Hepatocyte (in vitro differentiated cells): ENCODE data around the gene IKZF1. TPM values are rescaled to one million over a fixed set of nuclear protein-coding genes. Genes with fewer than 3 reads are reported as not detected.

Source experiments
- DNase-seq: peaks from one replicate; pipeline ENCODE4 v3.0.0-alpha.2; 2016; ENCODE audit warnings: low spot score
- H2AFZ ChIP-seq: fragments of 200-600 bp; sonication (generic); 2 replicates; pipeline ENCODE4 v1.6.0; 2016; ENCODE audit warnings: antibody characterized with exemption, mild to moderate bottlenecking
- H3K27ac ChIP-seq: fragments of 200-600 bp; sonication (generic); 2 replicates; pipeline ENCODE4 v1.5.1; 2016; ENCODE audit warnings: mild to moderate bottlenecking
- H3K27me3 ChIP-seq: fragments of 200-600 bp; sonication (generic); 2 replicates; pipeline ENCODE4 v1.6.1; 2016
- H3K36me3 ChIP-seq: fragments of 200-600 bp; sonication (generic); replicated peaks from 2 replicates; pipeline ENCODE4 v1.5.1; 2016; ENCODE audit warnings: low read depth; ENCODE audit not compliant: insufficient read depth
- H3K4me1 ChIP-seq: fragments of 200-600 bp; sonication (generic); 2 replicates; pipeline ENCODE4 v1.5.1; 2016; ENCODE audit warnings: mild to moderate bottlenecking, moderate library complexity; ENCODE audit not compliant: insufficient read depth
- H3K4me2 ChIP-seq: fragments of 200-600 bp; sonication (generic); 2 replicates; pipeline ENCODE4 v1.6.0; 2016
- H3K4me3 ChIP-seq: fragments of 200-600 bp; sonication (generic); 2 replicates; pipeline ENCODE4 v1.5.1; 2016; ENCODE audit warnings: mild to moderate bottlenecking
- H3K79me2 ChIP-seq: fragments of 200-600 bp; sonication (generic); 2 replicates; pipeline ENCODE4 v1.6.0; 2017; ENCODE audit warnings: mild to moderate bottlenecking
- H3K9me2 ChIP-seq: fragments of 200-600 bp; sonication (generic); replicated peaks from 2 replicates; pipeline ENCODE4 v1.6.0; 2017; ENCODE audit warnings: mild to moderate bottlenecking; ENCODE audit not compliant: insufficient read depth
- H3K9me3 ChIP-seq: fragments of 200-600 bp; sonication (generic); 2 replicates; pipeline ENCODE4 v1.5.1; 2016; ENCODE audit warnings: low read depth, mild to moderate bottlenecking
- H4K20me1 ChIP-seq: fragments of 200-600 bp; sonication (generic); 2 replicates; pipeline ENCODE4 v1.6.0; 2016; ENCODE audit warnings: mild to moderate bottlenecking; ENCODE audit not compliant: insufficient read depth, poor library complexity, severe bottlenecking
- EZH2 ChIP-seq: fragments of 200-600 bp; sonication (generic); IDR thresholded peaks from 2 replicates; pipeline ENCODE4 v1.6.1; 2016; ENCODE audit warnings: antibody characterized with exemption, mild to moderate bottlenecking, borderline replicate concordance
- EZH2phosphoT487 ChIP-seq: fragments of 200-600 bp; sonication (generic); IDR thresholded peaks from one replicate; pipeline ENCODE4 v1.6.1; 2018; ENCODE audit warnings: antibody characterized with exemption, mild to moderate bottlenecking, low read depth, moderate library complexity; ENCODE audit not compliant: unreplicated experiment, severe bottlenecking
- WGBS: methylation state at CpG from one replicate; pipeline ENCODE4 v1.1.6; 2016; ENCODE audit warnings: low lambda C conversion rate; ENCODE audit errors: missing lambda C conversion rate; 5-methylcytosine and 5-hydroxymethylcytosine counted together
- polyA plus RNA-seq: library from polyadenylated mRNA; unstranded; fragments of >200 nt; fragmentation: Nextera tagmentation; extraction: Ambion mirVana; gene quantifications from 2 replicates; pipeline ENCODE4 v1.2.1, GENCODE V29; 2016
- total RNA-seq: library from RNA; depleted of rRNA; stranded (reverse); fragments of >200 nt; gene quantifications from 2 replicates; pipeline ENCODE4 v1.2.3, GENCODE V29; 2014
- TF ChIP-seq, protein P1 (sequence below): fragments of 200-600 bp; sonication (generic); IDR thresholded peaks from 2 replicates; pipeline ENCODE4 v1.5.1; 2016; ENCODE audit warnings: antibody characterized with exemption, mild to moderate bottlenecking; ENCODE audit not compliant: poor library complexity

Gene IKZF1
- total and polyA plus RNA-seq, 2 experiments from 2014 or later, result 0.16 to 0.47 TPM

GRCh38 chr7:50268990-50269389, 35.5 kb upstream of the IKZF1 start:
- Histone ChIP-seq H3K4me3 (no peak overlapping the region), H3K9me3 (no peaks in the 10 kb centered on the region), H3K27ac (no peak overlapping the region), H3K4me2 (no peak overlapping the region), H3K27me3 (no peaks in the 10 kb centered on the region), H3K4me1 (no peaks in the 10 kb centered on the region), H3K9me2 (no peaks in the 10 kb centered on the region), H4K20me1 (no peaks in the 10 kb centered on the region), H2AFZ (no peak overlapping the region), H3K36me3 (no peaks in the 10 kb centered on the region), H3K79me2 (no peaks in the 10 kb centered on the region)
- WGBS, result 92% methylated on average over 3 of the region's 3 CpGs
- no peak for DNase-seq
- TF ChIP-seq EZH2 (no peak), EZH2phosphoT487 (no peak)
- TF ChIP-seq, protein P1, sequence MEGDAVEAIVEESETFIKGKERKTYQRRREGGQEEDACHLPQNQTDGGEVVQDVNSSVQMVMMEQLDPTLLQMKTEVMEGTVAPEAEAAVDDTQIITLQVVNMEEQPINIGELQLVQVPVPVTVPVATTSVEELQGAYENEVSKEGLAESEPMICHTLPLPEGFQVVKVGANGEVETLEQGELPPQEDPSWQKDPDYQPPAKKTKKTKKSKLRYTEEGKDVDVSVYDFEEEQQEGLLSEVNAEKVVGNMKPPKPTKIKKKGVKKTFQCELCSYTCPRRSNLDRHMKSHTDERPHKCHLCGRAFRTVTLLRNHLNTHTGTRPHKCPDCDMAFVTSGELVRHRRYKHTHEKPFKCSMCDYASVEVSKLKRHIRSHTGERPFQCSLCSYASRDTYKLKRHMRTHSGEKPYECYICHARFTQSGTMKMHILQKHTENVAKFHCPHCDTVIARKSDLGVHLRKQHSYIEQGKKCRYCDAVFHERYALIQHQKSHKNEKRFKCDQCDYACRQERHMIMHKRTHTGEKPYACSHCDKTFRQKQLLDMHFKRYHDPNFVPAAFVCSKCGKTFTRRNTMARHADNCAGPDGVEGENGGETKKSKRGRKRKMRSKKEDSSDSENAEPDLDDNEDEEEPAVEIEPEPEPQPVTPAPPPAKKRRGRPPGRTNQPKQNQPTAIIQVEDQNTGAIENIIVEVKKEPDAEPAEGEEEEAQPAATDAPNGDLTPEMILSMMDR, result no peak

DNA sequence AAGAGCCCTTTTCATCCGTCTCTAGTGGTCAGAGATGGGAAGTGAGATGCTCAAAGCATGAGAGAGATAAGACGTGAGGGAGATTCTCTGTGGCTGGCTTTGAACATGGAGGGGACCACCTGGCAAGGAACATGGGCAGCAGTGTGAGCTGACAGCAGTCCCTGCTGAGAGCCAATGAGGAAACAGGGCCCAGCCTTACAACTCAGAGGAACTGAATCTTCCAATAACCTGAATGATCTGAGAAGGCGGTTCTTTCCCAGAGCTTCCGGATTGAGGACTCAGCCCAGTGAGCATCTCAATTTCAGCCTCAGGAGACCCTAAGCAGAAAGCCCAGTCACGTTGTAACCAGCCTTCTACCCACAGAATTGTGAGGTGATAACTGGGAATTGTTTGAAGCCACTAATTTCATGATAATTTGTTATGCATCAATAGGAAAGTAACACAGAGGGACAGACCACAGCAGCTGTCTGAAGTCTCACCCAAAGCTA, 33.9 kb upstream of the IKZF1 start:
- Histone ChIP-seq H4K20me1 (no peaks in the 10 kb centered on the region), H3K79me2 (no peaks in the 10 kb centered on the region), H3K36me3 (no peaks in the 10 kb centered on the region), H3K9me2 (no peaks in the 10 kb centered on the region), H3K27me3 (no peaks in the 10 kb centered on the region), H2AFZ (no peak overlapping the region), H3K27ac (no peak overlapping the region), H3K4me1 (no peaks in the 10 kb centered on the region), H3K9me3 (no peaks in the 10 kb centered on the region), H3K4me3 (no peak overlapping the region), H3K4me2 (no peak overlapping the region)
- TF ChIP-seq, protein P1, result no peak
- WGBS, result 82% methylated on average over 5 of the region's 5 CpGs
- DNase-seq, result no peak

- TF ChIP-seq EZH2phosphoT487 (no peak), EZH2 (no peak)
- TF ChIP-seq, protein P1, result no peak
- Histone ChIP-seq H3K27me3 (no peaks in the 10 kb centered on the region), H3K36me3 (no peaks in the 10 kb centered on the region), H3K9me2 (no peaks in the 10 kb centered on the region), H2AFZ (no peak overlapping the region), H4K20me1 (no peaks in the 10 kb centered on the region), H3K27ac (no peak overlapping the region), H3K79me2 (no peaks in the 10 kb centered on the region), H3K4me2 (no peak overlapping the region), H3K4me1 (no peaks in the 10 kb centered on the region), H3K4me3 (no peak overlapping the region), H3K9me3 (no peaks in the 10 kb centered on the region)
- no peak for DNase-seq
- 83% methylated on average over 3 of the region's 3 CpGs for WGBS
These were observed 31.7 kb upstream of the IKZF1 start for GRCh38 chr7:50272808-50273207.

DNA sequence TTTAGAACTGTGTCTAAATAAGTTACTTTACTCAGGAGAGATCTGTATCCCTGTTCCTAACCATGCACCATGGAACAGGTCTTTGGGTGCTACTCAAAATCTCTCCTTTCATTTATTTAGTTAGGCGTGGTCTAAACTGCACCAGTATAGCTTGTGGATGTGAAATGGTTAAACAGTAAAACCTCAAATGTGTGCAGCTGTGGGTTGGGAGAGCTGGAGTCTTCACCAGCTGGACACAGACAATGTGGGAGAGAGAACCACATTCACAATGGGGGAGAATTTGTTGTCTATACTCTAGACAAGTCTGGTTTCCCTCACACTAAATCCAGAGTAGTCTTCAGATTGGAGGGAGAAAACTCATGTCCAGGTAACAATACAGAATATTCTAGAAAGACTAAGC, 31.2 kb upstream of the IKZF1 start:
- no peak overlapping the region for H3K27ac ChIP-seq
- no peak for DNase-seq
- no peaks in the 10 kb centered on the region for H3K9me3 ChIP-seq
- H4K20me1 ChIP-seq, result no peaks in the 10 kb centered on the region
- H3K36me3 ChIP-seq, result no peaks in the 10 kb centered on the region
- no peak for TF ChIP-seq EZH2phosphoT487
- H2AFZ ChIP-seq, result no peak overlapping the region
- no peak overlapping the region for H3K4me2 ChIP-seq
- no peak overlapping the region for H3K4me3 ChIP-seq
- WGBS, result 84% methylated on average over 1 of the region's 1 CpG
- H3K9me2 ChIP-seq, result no peaks in the 10 kb centered on the region
- H3K79me2 ChIP-seq, result no peaks in the 10 kb centered on the region
- no peaks in the 10 kb centered on the region for H3K27me3 ChIP-seq
- H3K4me1 ChIP-seq, result no peaks in the 10 kb centered on the region
